ENCODE data around the gene SPAAR. TPM values are rescaled to one million over a fixed set of nuclear protein-coding genes. Genes with fewer than 3 reads are reported as not detected.

SPAAR gene
- total RNA-seq, 4 donors from 2014 or later, result 0.68 to 2.5 TPM; not detected in 2

GRCh38 chr9:35928591-35929452, 19.5 kb downstream of the SPAAR start:
- WGBS, 2 donors (ENCODE audit: low coverage in 1 of 2), result 77 to 81% methylated on average over 5 to 9 of the region's 9 CpGs
- intact Hi-C loops (cut with DNase I; ENCODE audit: low total_unique reads) (no loop called here), in situ Hi-C loops (cut with MboI; ENCODE audit: low pct_ligation_motif_present in 1 of 4, low pct_unique_long_range_greater_than_20kb in 1 of 4, low sequenced_read_pairs in 3 of 4) (no loop called here)
- TF ChIP-seq POLR2A (IDR thresholded peaks at IDR 0.05) (no peak), POLR2AphosphoS5 (IDR thresholded peaks at IDR 0.05) (no peak), CTCF (IDR thresholded peaks at IDR 0.05) (no peak), EP300 (IDR thresholded peaks at IDR 0.05; ENCODE audit: low read depth) (no peak)
- Histone ChIP-seq H3K4me3 (no peak overlapping the region), H3K4me1 (peaks cover 0 to 14% (median 7%) of the 10 kb centered on the region in 4 donors), H3K27ac (no peak overlapping the region), H3K9me3 (no peaks in the 10 kb centered on the region), H3K27me3 (no peaks in the 10 kb centered on the region), H3K36me3 (no peaks in the 10 kb centered on the region)
- DNase-seq, result no peak

- 82 to 100% methylated on average over 1 to 6 of the region's 6 CpGs for WGBS, 2 donors (ENCODE audit: low coverage in 1 of 2)
- in situ Hi-C loops (cut with MboI; ENCODE audit: low pct_ligation_motif_present in 1 of 4, low pct_unique_long_range_greater_than_20kb in 1 of 4, low sequenced_read_pairs in 3 of 4), result no loop called here
- no peaks in the 10 kb centered on the region for H3K9me3 ChIP-seq
- DNase-seq, result no peak
- no peak for TF ChIP-seq POLR2A (IDR thresholded peaks at IDR 0.05)
- TF ChIP-seq CTCF (IDR thresholded peaks at IDR 0.05), result no peak
- TF ChIP-seq EP300 (IDR thresholded peaks at IDR 0.05; ENCODE audit: low read depth), result no peak
- TF ChIP-seq POLR2AphosphoS5 (IDR thresholded peaks at IDR 0.05), result no peak
- no peaks in the 10 kb centered on the region for H3K27me3 ChIP-seq
- H3K27ac ChIP-seq, result no peak overlapping the region
- no peaks in the 10 kb centered on the region for H3K36me3 ChIP-seq
- H3K4me1 ChIP-seq, result peaks cover 0 to 8% (median 2%) of the 10 kb centered on the region in 4 donors
- intact Hi-C loops (cut with DNase I; ENCODE audit: low total_unique reads), result no loop called here
- H3K4me3 ChIP-seq, result no peak overlapping the region
These were observed 20.1 kb downstream of the SPAAR start for GRCh38 chr9:35929453-35929718.

GRCh38 chr9:35930521-35930920, 21.2 kb downstream of the SPAAR start:
- TF ChIP-seq CTCF (IDR thresholded peaks at IDR 0.05) (no peak), POLR2AphosphoS5 (IDR thresholded peaks at IDR 0.05) (no peak), POLR2A (IDR thresholded peaks at IDR 0.05) (no peak), EP300 (IDR thresholded peaks at IDR 0.05; ENCODE audit: low read depth) (no peak)

GRCh38 chr9:35930989-35931388, 21.7 kb downstream of the SPAAR start:
- 73 to 90% methylated on average over 1 to 3 of the region's 3 CpGs for WGBS, 2 donors (ENCODE audit: low coverage in 1 of 2)
- DNase-seq, result no peak
- Histone ChIP-seq H3K4me1 (peaks cover 0 to 4% (median 2%) of the 10 kb centered on the region in 4 donors), H3K36me3 (no peaks in the 10 kb centered on the region), H3K9me3 (no peaks in the 10 kb centered on the region), H3K27me3 (no peaks in the 10 kb centered on the region), H3K4me3 (no peak overlapping the region), H3K27ac (no peak overlapping the region)
- no peak for TF ChIP-seq CTCF (IDR thresholded peaks at IDR 0.05)
- TF ChIP-seq POLR2AphosphoS5 (IDR thresholded peaks at IDR 0.05), result no peak
- no peak for TF ChIP-seq EP300 (IDR thresholded peaks at IDR 0.05; ENCODE audit: low read depth)
- no peak for TF ChIP-seq POLR2A (IDR thresholded peaks at IDR 0.05)
- intact Hi-C loops (cut with DNase I; ENCODE audit: low total_unique reads), result no loop called here
- in situ Hi-C loops (cut with MboI; ENCODE audit: low pct_ligation_motif_present in 1 of 4, low pct_unique_long_range_greater_than_20kb in 1 of 4, low sequenced_read_pairs in 3 of 4), result no loop called here

More at GRCh38 chr9:35930521-35930920, 21.2 kb downstream of the SPAAR start:
- Histone ChIP-seq H3K4me3 (no peak overlapping the region), H3K36me3 (no peaks in the 10 kb centered on the region), H3K27me3 (no peaks in the 10 kb centered on the region), H3K27ac (no peak overlapping the region), H3K9me3 (no peaks in the 10 kb centered on the region), H3K4me1 (peaks cover 0 to 4% (median 2%) of the 10 kb centered on the region in 4 donors)
- intact Hi-C loops (cut with DNase I; ENCODE audit: low total_unique reads) (no loop called here), in situ Hi-C loops (cut with MboI; ENCODE audit: low pct_ligation_motif_present in 1 of 4, low pct_unique_long_range_greater_than_20kb in 1 of 4, low sequenced_read_pairs in 3 of 4) (no loop called here)
- no peak for DNase-seq
